OCI-M1 (cell line): Measurements from ENCODE around the gene HOXD10.

Source experiments
- DNase-seq: peaks from one replicate; lab custom pipeline; 2025; lab: John Stamatoyannopoulos, UW

HOXD10 gene

DNA sequence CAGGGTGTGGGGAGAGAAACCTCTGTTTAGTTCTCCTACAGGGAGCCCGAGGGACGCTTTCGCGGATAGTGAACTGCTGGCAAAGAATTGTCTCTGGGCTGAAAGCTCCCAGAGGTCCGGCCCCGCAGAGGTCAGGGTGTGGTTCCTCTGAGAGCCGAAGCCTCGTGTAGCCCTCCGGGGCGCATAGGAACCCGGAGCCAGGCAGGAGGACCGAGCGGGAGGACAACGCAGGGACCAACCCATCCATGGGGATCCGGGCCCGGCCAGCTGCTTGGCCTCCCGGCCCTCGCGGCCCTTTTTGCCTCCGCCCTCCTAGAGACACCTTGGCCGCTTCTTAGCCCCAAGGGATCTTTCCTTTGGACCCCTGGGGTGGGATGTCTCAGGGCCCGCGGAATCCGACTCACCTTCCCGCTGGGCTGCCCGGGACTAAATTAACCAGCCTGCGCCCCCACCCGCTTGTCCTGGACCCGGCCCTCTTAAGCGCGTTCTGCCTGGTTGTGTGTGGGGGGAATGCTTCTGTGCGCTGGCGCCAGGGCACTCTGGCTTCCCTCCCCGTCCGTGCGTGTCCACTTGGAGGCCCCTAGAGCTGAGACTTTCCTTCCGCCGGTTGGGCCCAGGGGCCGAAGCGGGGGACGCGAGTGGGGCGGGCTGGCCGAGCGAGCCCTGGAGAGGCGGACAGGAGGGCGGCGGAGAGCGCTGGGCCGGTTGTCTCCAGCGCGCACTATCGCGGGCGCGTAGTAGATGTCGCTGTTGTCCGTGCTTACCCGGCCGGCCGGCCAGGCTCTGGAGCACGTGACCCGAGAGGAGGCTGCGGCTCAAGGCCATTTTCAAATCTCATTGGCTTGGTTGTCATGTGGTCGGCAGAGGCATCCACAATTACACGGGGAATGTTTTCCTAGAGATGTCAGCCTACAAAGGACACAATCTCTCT lies at the start of gene HOXD10:
TSS of gene HOXD10 (plus strand) at position 896 of the 931 bp plus-strand sequence. CDS start 56 bp downstream, outside the sequence.
- DNase-seq: no peak

DNA sequence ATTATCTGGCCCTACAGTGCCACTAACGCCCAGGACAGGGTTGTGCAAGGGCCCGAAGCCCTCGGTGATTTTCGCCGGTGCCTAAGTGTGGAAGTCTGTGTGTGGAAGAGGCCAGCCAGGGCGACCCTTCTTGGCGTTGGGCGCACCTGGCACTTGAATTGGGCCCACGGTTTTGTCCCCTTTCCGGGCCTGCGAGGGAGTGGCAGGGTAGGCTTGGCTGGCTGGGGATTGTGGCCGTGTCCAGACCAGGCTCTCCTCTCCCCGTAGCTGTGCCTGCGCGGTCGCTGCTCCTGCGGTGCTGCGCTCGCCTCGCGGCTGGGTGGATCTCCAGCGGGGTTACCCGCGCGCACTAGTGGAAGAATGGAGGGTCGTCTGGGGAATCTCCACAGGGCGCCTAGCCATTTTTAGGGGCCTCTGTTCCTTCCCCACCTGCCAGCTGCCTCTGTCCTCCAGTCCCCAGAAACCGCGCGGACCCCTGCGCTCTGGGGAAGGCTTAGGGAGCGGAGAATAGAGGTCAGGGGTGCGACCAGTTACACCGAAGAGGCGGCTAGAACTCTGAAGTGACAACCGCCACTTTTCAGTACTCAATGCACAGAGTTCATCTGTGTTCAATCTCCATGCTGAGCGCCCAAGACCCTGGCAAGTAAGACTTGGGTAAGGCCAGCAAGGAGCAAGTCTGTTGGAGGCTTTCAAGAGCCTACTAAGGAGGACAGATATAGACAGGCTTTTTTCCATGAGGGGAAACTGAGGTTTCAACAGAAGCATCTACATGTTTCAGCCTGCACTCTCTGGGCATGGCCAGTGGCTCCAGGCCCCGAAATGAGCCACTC lies 48.8 kb upstream of the HOXD10 start:
- no peak for DNase-seq

DNA sequence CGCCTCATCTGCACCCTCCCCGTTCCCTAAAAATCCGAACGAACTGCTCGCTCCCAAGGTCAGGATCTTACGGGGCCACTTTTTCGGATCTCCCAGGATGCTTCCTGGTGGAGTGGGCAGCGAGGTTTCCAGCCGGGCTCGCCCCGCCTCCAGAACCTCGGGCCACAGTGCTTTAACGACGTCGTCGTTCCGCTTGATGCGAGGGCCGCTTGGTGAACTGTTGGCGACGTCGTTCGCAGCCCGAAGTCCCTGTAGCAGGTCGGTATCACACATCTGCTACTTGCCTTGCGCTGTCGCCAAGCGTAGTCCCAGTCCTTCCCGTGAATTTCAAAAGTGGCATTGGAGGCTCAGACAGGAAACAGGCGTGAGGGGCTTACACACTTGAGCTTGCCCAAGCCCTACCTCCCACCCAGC lies 48.2 kb upstream of the HOXD10 start:
- no peak for DNase-seq

DNA sequence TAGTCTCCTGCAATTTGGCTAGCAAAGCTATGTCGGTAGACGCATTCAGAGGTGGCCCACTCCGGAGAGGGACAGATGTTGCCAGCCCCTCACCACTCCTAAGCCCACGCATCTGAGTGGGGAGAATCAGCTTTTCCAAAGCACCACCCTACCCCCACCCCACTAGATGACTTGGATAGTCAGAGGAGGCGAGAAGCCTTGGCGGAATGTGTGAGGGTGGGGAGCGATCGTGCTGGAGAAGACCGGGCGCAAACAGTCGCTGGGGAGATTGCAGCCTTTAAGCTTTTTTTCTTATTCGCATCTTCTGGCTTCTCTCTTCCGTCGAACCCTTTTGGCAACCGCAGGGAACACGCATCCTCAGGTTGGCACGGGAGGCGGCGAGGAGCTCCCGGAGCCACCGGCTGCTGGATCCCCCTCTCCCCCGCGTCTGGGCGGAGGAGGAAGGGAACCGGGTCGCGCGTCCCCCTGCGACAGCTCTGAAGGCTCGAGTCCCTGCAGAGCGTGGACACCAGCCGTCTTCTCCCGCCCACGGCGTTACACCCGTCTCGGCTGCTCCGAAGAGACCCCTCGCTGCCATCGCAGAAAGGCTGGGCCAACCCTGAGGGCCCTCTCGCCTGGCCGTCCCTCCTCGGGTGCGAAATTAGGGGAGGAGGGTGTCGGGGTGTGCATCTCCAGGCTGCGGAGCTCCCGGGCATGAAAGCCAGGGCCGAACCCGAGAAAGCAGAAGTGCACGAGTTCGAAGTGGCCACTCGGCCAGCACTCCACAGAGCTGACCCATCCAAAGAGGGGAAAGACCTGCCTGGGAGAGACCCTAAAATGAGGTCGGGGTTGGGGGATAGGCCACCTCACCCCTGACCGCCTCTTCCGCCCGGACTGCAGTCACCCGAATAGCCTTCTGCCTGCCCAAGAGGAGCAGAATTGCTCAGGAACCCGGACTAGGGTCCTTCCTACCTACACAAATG lies 45.0 kb upstream of the HOXD10 start:
- DNase-seq: no peak

DNA sequence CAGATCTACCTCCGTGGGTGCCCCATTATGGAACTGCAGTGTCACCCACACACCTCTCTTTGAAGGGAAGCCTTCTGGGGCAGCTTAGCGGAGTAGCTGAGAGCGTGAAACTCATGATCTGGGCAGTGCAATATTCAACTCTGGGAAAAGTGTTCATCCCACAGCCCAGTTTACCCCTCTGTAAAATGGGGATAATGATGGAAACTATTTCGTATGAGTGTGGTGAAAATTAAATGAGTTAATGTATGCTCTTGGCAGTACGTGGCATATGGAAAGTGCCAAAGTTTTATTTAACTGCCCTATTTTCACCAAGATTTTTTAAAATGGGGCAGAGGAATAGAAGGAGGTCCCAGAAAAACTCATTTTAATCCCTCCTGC lies 44.3 kb upstream of the HOXD10 start:
- DNase-seq: no peak

DNA sequence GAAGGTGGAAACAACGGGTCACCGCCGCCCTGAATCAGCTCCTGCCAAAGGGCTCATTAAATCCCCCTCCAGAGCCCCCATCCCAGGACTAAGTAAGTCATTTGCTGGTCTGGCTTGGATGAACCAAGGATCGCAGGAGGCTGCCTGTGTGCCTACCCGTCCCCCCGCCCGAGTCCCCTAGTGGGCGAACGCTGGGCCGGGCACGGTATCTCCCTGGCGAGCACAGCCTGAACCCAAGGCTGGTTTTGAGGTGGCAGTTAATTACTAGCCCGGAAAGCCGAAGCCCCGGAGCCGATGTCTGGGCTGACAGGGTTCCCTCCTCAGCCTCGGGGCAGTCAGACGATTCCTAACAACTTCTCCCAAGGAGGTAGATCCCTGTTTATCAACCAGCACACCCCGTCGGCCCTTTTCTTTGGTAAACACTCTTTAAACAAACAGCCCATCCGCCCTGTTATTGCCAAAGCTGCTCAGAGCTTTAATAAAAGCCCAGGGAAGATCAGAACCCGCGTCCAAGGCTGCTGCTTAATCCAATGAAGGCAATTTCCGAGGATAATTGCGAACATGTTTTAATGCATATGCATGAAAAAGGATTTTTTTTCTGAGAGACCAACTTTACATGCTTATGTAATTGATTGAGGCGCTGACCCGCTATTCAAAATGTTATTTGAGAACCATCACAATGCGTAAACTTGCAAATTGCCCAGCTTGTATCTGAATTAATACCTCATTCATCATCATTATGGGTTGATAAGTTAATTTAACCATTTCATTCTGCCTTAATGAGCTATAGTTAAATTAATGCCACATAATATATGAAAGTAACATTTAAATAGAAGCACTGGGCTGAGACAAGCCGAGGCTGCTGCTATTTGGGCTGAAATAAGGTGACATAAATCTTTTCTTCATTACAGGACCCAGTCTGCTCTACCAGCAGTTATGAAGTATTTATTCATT lies 43.4 kb upstream of the HOXD10 start:
- DNase-seq: no peak

DNA sequence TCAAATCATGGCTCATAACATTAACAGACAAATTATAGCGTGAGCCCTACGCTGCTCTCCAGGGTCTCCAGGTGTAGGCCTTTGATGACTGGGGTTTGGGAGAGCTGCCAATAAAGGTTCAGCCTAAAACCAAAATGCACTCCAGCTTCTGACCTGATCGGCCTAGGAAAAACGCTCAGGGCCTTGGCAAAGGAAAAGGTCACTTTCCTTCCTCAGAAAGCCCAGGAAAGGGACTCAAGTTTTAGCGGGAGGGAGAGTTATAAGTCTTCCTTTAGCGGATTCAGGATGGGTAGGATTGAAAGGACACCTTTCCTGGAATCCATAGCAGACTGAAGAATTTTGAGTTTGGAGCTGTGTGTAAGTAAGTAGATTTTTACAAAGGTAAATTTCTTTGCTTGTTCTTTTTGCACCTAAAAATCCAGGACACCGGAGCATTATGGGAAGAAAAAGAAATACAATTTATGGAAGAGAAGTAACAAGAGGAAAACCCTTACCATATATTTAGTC lies 41.6 kb upstream of the HOXD10 start:
- DNase-seq: no peak

DNA sequence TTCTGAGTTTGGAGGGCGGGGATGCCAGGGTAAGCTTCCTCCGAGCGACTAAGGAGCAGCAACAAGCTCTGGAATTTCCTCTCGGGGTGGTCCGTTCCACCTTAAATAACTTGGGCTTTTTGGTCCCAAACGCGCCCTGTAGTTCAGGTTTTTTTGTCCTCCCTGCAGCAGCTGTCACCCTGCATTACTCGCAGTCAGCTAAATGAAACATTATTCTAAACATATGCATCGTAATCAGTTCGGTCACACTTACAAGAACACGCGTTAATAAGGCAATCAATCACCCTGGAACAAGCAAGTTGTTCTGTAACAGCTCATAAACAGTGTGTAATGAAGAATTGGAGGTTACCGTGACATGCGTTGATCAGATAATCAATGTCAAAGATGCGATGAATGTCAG lies 41.1 kb upstream of the HOXD10 start:
- peak; percentile 10 for DNase-seq

DNA sequence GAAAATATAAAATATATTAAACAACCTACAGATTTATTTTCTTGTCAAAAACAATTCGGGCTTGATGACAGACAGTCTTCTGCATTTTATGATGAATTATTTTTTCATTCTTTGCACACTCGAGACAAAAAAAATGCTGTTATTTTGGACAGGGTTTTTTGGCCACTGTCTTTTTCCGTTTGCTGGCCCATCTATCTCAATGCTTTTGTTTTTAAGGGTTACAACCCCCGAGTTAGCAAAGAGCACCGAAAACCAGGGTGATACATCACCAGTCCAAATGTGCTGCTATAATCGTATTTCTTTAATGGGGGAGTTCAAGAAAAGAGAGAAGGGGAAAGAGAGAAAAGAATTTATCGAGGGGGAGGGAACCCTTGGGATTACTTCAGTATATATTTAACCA lies 40.5 kb upstream of the HOXD10 start:
- DNase-seq: no peak

DNA sequence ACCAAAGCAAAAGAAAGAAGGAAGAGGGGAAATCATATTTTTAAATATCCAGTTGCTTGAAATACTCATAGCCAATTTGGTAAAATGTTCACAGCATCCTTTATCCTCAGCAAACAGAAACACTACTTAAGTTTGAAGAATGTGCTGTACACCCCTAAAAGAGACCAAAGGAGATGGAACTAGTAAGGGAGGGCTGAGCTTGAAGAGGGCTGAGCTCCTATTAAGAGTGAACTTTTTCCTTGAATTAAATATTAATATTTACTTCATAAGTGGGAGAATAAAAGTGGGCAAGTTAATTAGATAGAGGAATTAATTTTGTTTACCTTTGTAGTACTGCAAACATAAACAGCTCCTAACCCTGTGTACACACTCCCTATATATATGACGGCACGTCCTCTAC lies 39.8 kb upstream of the HOXD10 start:
- DNase-seq: no peak

DNA sequence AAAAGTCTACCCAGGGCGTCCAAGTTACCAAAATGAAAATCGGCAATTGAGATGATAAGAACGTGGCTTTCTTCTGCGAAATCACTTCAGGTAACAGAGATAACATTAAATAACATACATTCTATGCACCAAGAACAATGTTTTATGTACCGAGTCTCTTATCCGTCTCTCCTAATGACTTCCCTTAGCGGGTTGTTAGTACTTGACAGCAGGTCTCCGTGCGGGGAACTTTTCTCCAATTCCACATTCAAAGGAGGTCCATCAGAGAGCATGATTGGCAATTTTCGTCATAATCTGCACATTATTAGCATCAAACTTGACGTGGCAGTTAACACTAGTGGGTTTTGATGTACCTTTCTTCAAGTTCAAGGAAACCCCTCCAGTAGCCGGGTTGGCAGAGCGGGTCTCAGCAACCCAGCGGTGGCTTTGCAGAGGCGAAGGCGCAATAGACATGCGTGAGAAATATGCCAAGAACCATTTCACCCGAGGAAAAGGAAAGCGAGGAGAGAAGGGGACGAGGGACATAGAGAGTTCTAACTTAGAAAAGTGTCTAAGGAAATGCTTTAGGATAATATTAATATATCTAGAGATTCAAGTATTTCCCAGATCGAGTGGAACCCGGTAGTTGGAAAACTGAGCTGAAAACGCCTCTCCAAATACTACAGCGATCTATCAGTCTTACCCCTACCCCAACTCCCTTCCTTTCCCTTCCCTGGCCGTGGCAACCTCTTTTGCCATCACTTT lies 37.9 kb upstream of the HOXD10 start:
- DNase-seq: no peak

DNA sequence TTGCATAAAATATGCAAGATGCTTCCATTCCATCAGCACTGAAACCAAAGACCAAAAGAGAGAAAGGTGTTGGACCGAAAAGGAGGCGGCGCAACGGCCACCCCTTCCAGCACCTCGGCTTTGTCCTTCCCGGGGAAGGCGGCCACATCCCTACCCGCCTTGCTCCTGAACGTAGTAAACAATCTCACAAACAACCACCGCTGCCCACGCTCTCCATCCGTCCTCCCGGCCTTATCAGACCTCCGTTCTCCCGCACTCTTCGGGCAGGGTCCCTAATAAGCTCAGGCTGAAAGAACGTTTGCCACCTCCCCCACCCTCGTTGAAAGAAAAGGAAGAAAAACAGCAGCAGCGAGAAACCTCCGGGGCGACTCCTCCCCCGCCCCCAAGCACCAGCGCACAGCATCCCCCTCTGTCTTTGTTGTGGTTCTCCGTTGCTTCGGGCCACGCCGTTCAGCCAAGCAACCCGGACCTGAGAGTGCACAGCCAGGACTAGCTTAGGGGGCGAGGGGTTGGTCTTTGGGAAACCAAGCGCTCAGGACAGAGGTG lies 37.2 kb upstream of the HOXD10 start:
- DNase-seq: no peak

DNA sequence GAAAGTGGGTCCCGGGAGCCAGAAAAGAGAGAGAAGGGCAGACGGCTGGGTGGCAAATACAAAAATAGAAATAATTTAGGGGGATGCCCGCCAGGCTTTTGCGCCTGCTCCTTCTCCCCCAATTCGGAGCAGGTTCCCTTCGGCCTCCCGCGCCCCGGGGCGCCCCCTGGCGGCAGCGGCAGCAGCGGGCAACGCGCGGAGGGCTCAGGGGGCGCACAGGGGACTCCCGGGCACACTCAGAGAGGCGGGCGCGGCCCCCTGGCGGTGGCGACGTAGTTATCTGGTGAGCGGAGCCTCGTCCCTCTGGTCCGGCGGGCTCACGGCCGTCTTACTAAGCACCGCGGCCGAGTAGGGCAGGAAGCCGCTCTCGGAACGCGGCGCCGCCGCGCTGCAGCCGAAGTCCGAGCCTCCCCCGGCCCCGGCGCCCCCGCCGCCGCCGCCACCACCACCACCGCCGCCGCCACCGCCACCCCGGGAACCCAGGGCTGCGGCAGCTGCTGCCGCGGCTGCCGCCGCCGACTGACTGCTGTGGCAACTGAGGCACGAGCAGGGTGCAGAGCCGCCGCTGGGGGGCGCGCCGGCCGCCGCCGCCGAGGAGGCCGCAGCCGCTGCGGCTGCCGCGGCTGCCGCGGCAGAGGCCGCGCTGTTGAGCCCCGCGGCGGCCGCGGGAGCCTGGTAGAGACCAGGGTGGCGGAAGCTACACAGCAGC lies 36.6 kb upstream of the HOXD10 start:
- DNase-seq: no peak

DNA sequence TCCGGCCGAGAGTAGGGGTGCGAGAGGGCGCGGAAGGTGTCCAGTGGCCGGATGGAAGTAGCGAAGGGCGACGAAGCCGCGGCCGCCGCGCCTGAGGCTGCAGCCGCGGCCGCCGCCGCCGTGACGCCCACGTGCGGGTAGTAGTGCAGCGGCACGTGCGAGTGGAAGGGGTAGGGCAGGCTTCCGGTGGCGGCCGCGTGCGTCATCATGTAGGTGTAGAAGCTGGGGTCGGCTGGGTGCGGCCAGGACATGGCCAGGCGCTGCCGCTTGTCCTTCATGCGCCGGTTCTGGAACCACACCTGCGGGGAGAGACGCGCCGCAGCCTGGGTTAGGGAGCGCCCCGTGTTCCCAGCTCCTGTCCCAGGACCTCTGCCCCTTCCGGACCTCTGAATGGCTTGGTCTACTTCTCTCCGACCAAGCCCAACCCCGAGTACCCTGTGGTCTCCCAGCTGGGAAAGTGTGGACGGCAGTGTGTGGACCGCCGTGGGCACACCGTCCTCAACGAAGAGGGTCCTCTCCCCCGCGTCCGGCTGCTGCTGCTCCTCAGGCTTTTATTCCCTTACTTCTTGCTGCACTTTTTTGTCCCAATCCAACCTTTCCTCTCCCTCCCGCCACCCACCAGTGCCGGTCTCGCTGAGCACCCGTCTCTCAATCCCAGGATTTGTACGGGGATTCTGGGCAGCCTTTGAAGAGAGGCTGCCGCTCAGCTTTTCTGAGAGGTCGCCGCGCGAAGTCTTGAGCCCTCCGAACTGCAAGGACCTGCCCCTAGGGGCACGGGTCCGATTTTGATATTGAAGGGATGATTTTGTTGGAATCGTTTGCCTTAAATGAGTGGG lies 35.8 kb upstream of the HOXD10 start:
- no peak for DNase-seq

DNA sequence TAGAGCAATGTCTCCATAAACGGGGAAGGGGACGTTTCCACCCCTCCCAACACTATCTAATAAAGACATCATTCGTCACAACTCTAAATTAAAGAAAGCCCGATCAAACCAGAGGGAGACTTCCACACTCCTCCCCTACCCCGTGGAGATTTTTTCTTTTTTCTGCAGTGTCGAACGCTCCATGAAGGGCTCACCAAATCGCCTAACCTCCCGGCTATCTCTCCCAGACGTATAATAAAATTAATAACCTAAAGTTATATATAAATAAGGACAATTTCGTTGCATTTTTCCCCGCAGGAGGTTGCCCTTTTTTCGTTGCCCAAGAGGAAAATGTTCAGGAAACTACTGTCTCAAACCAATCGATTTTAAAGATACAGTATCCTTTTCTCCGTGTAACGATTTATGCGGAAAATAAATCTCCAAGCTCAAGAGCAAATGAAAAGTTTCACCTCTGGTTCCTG lies 35.2 kb upstream of the HOXD10 start:
- DNase-seq: no peak

DNA sequence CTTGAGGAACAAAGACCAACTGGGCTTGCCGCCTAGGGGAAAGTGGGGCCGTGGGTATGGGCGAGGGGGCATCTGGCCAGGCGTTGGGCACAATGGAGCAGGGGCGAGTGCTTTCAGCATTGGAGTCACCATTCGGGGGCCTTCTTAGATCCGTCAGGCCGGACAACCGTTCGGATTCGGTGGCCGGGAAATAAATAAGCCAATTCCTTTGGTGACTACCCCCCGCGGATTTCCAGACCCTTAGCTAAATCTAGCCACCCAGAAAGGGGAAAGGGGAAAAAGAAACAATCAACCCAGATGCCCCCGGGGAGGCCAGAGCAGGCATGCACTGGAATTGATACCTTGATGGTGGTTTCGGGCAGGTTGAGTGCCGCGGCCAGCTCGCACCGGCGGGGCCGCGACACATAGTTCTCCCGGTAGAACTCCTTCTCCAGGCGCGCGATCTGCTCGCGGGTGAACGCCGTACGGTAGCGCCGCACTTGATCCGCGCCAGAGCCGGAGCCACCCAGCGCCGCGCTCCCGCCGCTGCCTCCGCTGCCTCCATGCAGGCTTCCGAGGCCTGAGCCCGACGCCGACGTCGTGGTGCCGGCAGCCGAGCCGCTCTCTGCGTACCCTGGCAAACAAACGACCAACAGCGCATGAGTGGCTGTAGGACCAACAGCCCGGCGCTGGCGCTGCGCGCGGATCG lies 34.6 kb upstream of the HOXD10 start:
- no peak for DNase-seq

DNA sequence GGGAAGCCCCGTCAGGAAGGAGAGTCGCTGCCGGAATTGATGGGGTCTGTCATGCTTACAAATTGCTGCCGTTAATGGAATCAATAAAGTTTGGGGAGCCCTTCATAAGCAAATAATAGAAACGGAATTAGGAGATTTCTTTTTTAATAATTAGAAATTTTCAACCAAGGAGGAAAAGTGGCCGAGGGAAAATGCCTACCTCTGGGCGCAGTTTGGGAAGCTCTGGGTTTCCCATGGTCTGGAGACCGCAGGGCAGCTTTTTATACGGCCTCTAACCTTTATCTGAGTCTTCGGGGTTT lies 34.1 kb upstream of the HOXD10 start:
- DNase-seq: no peak
